C4-2B (cell line): ENCODE data around the gene ADPRH.

ENCODE experiments used
- H3K27ac ChIP-seq: fragments of 450-650 bp; 2 replicates; pipeline ENCODE4 v1.5.1; 2017
- ZFX ChIP-seq: fragments of 450-650 bp; IDR thresholded peaks from 2 replicates; pipeline ENCODE4 v1.6.1; 2017
- TF ChIP-seq, protein P1 (sequence below): fragments of 450-650 bp; conservative IDR thresholded peaks from 2 replicates; pipeline ENCODE4 v1.5.1; 2017; ENCODE audit warnings: mild to moderate bottlenecking

The ADPRH gene

DNA sequence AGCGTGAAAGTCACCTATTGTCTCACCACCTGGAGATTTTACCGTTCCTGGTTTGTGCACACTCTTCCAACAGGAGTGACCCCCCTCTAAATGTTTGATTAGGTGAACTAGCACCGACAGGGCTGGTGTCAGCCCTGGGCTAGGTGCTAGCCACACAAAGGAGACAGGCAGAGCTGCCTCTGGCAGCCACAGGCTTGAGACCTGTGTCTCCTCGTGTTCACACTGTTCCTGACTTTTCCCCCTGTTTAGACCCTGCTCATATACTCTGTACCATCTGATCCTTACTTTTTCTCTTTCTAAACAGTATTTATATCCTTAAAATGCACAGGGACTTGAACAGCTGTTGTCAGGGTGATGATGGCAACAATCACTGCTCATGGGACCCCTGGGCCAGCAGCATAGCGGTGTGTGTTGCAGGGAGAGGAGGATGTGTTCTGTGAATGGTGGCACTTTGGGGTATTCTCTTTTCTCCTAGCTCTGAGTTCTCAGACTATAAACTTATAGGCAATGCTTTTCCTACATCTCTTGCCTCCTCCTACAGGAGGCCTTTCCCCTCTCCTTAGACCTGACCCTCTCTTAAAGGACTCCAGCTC lies 25.4 kb upstream of the ADPRH start:
- no peak overlapping the region for H3K27ac ChIP-seq
- TF ChIP-seq, protein P1, sequence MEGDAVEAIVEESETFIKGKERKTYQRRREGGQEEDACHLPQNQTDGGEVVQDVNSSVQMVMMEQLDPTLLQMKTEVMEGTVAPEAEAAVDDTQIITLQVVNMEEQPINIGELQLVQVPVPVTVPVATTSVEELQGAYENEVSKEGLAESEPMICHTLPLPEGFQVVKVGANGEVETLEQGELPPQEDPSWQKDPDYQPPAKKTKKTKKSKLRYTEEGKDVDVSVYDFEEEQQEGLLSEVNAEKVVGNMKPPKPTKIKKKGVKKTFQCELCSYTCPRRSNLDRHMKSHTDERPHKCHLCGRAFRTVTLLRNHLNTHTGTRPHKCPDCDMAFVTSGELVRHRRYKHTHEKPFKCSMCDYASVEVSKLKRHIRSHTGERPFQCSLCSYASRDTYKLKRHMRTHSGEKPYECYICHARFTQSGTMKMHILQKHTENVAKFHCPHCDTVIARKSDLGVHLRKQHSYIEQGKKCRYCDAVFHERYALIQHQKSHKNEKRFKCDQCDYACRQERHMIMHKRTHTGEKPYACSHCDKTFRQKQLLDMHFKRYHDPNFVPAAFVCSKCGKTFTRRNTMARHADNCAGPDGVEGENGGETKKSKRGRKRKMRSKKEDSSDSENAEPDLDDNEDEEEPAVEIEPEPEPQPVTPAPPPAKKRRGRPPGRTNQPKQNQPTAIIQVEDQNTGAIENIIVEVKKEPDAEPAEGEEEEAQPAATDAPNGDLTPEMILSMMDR = no peak
- no peak for TF ChIP-seq ZFX

DNA sequence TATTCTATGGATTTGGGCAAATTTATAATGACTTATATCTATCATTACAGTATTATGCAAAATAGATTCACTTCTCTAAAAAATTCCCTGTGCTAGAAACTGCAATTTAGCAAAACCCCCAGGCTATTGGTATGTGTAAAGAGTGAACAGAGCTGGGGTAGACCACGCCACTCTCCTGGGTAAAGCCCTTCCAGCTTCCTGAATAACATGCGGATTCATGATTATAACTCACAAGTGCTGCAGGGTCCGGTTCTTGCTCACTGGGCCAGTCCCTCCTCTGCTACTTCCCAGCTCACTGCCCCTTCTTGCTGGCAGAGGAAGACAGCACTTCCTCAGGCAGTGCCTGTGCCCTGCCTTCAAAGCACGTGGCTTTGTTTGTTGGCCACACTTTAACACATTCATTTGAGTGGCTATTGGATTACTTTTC lies 24.0 kb upstream of the ADPRH start:
- H3K27ac ChIP-seq = no peak overlapping the region
- TF ChIP-seq ZFX = no peak
- TF ChIP-seq, protein P1 = no peak

DNA sequence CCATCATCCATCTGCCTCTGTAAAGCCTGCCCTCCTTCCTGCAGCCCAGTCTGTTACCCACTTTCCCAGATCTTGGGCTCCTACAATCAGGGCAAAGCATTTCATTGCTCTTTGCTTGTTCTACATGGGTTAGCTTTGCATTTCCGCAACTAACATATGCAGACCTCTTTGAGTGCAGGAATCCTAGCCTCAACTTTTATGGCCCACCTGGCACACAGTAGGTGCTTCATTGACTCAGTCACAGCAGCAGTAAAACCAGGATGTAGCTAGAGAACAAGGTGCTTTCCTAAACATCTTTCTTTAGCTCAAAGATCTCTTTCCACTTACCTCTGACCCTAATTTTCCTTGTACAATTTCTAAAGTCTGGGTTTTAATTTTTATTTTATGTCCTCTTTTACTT lies 23.4 kb upstream of the ADPRH start:
- no peak overlapping the region for H3K27ac ChIP-seq
- TF ChIP-seq ZFX = no peak
- TF ChIP-seq, protein P1 = no peak

DNA sequence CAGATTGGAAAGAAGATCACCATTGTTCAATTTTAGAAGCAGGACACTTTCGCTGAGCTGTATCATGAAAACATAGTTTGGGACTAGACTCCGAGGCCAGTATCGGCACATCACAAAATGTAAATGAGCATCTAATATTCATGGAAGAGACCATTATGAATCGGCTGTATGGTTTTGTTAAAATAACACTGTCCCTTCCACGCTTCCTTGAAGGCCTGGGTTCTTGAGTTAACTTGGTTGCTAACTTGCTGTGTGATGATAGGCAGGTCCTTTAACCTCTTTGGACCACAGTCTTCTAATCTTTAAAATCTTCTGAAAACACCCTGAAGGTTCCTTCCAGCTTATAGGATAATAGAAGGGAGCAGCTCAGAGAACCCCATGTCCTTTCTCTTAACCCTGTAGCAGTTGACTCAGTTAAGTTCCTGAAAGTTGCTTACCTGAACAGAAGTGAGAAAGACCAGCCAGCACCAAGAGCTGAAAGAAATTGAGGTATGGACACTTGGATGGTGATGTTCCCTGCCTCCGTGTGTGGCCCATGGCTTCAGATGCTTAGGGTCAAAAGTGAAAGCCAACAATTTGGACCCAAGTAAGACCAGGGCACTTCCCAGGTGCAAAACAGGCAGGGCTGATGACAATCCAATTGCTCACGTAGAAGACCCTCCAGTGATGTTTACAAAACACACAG lies 22.0 kb upstream of the ADPRH start:
- TF ChIP-seq, protein P1 = no peak
- TF ChIP-seq ZFX = no peak
- no peak overlapping the region for H3K27ac ChIP-seq

DNA sequence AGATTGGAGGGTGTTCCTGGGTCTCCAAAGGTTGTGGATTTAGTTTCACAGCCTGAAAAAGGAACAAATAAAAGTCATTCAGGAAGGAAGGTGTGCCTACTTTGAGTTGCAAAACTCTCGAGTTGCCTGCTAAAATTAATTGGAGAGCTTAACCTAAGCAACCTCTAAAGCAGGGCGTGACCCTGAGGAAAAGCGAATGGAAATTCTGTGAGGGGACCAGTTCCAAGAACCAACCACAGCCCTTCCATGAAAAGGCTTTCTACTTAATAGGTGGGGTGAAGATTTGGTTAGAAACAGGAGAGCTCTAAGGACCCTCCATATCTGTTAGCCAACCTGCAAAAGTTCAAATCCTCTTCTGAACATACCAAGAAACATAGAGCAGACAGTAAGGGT lies 21.4 kb upstream of the ADPRH start:
- TF ChIP-seq, protein P1 = no peak
- TF ChIP-seq ZFX = no peak
- no peak overlapping the region for H3K27ac ChIP-seq

DNA sequence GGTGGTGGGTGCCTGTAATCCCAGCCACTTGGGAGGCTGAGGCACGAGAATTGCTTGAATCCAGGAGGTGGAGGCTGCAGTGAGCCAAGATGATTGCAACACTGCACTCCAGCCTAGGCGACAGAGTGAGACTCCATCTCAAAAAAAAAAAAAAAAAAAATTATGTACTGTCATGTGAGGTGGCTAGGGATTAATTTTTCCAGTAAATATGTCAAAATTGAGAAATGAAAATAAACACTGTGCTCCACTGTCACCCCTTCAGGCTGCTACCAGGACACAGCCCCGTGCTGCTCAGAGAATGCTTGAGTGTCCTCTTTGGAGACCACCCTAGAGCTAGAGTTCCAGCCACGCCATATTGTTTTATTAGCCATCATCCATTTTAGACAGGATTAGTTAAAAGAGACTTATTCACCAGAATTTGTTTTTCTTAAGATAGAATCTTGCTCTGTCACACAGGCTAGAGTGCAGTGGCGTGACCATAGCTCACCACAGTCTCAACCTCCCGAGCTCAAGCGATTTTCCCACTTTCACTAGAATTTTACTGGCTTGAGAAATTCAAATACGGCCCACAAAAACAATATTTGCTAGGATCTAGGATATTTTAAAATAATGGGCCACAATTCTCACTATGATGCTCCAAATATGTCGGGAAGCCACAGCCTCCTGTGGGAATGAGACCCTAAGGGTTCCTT lies 20.5 kb upstream of the ADPRH start:
- TF ChIP-seq ZFX = no peak
- TF ChIP-seq, protein P1 = no peak
- no peak overlapping the region for H3K27ac ChIP-seq

DNA sequence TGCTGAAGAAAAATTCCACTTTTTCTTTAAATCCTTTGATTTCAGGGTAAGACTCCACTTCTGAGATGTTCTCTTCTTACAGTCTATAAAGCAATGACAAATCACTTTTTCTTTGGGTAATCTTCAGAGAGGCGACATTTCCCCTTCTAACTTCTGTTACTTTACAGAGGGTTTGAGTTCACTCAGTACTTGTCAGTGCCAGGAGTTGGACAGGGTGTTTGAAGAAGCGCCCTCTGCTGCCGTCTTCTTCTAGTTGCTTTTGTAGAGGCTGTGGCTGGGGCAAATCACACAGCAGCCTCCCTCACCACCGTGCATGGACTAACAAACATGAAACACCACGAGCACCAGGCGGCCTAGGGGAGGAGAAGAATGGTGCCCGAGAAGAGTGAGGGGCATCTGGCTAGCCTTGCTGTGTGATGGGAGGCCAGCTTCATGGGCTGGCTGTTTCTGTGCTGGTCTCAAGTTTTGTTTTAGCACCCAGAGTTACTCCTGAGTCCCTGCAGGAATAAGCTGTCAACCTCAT lies 19.8 kb upstream of the ADPRH start, which contains the start of gene CD80:
Gene CD80, minus strand, starts transcription at position 174 of the 523 bp plus-strand sequence. CDS start 1,886 bp downstream, outside the sequence.
- H3K27ac ChIP-seq = no peak within 1 kb of the TSS
- TF ChIP-seq, protein P1 = peak; percentile 84
- TF ChIP-seq ZFX = no peak
